ENCODE measurements around the gene ACOT13.
"Not testable (repeated sequence)": the region's sequence is repeated elsewhere in the genome, so short reads cannot be mapped to it uniquely, and the experiment has no call there.

Gene ACOT13

DNA sequence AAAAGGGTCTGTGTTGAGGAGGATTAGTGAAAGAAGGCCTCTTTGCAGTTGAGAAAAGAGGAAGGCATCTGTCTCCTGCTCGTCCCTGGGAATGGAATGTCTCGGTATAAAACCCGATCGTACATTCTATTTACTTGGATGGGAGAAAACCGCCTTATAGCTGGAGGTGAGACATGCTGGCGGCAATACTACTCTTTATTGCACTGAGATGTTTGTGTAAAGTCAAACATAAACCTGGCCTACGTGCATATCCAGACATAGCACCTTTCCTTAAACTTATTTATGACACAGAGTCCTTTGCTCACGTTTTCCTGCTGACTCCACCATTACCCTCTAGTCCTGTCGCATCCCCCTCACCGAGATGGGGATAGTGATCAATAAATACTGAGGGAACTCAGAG lies 4.6 kb upstream of the ACOT13 start:
- no peak for DNase-seq (ENCODE audit: low read depth, low spot score)

DNA sequence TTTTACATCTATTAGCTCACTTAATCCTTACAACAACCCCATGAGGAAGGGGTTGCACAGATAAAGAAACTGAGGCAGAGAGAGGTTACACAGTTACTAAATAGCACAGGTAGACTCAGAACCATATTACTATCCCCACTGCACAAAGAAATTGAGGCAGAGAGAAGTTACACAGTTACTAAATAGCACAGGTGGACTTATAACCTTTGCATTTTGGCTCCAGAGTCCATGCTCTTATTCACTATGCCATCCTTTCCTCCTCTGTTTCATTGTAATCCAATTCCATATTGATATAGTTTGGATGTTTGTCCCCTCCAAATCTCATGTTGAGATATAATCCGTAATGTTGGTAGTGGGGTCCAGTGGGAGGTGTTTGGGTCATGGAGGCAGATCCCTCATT lies 3.7 kb upstream of the ACOT13 start:
- no peak for DNase-seq (ENCODE audit: low read depth, low spot score)

DNA sequence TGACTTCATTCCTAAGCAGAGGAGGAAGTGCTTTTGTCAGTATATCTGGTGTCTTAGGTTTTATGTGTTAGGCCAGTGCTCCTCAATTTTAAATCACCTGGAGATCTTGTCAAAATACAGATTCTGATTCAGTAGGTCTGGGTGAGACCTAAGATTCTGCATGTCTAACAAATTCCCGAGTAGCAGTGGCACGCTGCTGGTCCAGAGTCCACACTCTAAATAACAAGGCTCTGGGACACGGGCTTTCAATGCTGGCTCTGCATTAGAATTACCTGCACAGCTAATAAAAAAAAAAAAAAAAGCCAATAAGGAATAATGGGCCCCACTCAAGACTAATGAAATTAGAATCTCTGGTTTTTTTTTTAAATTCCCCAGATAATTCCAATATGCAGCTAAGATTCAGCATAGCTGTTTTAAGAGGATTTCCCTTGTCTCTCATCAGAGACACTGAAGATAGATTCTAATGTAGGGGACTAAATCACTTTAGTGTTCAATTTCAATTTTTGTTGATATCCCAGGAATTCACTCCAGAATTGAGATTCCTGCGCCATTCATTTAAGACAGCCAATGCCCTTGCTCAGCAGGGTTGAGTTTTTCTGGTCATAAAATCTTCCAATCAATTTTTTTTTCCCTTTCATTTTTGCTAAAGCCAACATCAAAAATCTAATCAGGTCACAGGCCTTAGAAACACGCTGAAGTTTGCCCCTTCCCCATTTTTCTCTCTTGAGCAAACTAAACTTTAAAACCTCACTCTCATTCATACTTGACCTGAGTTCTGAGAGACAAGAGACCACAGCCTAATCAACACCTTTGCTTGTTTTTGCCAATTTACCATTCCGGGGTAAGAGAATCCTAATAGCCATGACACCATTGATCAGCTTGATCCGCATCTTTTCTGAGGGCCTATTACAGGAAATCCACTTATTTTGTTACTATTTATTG lies 2.6 kb upstream of the ACOT13 start:
- no peak for DNase-seq (ENCODE audit: low read depth, low spot score)

DNA sequence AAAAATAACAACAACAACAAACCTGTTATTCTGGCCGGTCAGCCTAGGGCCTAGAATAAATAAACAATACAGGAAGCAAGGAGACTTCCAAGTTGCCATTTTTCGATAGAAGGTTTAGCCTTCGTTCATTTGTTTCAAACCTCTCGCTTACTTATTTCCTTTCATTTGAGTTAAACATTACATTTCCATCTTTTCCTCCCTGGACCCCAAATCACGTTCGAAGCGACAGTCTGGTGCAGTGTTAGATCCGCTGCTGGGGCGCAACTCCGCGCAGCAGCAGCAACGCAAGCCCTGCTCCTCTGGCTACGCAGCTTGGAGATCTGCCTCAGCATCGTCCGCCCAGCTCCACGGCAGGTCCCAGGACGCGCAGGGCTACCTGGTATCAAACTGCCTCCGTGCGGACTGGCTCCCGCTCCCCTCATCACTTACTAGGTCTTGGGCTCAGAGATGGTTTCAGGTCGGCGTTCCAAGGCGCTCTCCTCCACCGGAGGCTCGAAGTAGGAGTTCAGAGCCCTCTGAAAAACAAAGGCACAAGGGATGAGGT lies 708 bp upstream of the ACOT13 start:
- no peak for DNase-seq (ENCODE audit: low read depth, low spot score)

GRCh38 chr6:24667378-24667803 lies 514 bp downstream of the ACOT13 start:
- DNase-seq (ENCODE audit: low read depth, low spot score): no peak

GRCh38 chr6:24668066-24668996 lies 1.5 kb downstream of the ACOT13 start:
- DNase-seq (ENCODE audit: low read depth, low spot score): not testable (repeated sequence)

- DNase-seq (ENCODE audit: low read depth, low spot score): no peak
Measured at GRCh38 chr6:24668997-24669361, 2.1 kb downstream of the ACOT13 start.

DNA sequence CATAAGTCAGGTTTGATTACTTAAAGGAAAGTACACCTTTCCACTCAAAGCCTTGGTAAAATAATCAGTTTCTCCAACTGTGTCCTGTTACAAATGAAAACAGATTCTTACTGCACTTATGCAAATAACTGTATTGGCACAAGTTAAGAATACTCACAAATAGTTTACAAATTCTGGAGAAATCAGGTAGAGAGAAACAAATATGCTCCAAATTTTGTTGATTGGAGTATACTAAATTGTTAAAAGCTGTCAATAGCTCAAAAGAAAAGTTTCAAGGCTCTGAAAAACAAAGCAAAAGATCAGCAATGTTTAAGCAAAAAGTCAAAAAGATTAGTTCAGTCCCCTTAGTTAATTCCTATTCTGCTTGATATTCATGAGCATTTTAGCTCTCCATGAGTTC lies 3.6 kb downstream of the ACOT13 start:
- not testable (repeated sequence) for DNase-seq (ENCODE audit: low read depth, low spot score)

- DNase-seq (ENCODE audit: low read depth, low spot score): not testable (repeated sequence)
Measured at GRCh38 chr6:24671077-24671476, 4.2 kb downstream of the ACOT13 start.

DNA sequence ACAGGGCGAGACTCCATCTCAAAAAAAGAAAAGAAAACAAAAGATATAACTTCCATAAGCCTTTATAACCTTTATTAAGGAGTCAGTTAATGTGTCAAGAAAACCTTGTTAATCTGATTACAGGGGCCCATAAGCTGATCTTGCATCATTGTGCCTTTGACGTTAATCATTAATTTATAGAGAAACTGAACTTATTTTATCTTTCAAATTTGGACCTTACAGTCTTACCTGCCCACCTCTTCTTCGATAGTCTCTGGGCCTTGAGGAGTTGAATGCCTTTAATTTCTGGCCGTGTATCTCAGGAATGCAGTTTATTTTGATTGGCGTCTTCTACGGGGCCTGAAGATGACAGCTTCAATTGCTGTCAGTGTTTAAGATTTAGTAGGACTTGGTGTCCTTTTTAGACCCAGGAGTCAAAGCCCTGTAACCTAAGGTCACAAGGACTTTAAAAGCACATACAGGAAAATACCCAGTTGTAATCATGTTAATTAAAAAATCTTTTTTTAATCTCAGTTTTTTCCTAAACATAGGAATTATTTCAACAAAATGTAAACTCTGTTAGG lies 5.8 kb downstream of the ACOT13 start:
- DNase-seq (ENCODE audit: low read depth, low spot score): no peak

- DNase-seq (ENCODE audit: low read depth, low spot score): no peak
Measured at GRCh38 chr6:24673625-24674024, 6.7 kb downstream of the ACOT13 start.

DNA sequence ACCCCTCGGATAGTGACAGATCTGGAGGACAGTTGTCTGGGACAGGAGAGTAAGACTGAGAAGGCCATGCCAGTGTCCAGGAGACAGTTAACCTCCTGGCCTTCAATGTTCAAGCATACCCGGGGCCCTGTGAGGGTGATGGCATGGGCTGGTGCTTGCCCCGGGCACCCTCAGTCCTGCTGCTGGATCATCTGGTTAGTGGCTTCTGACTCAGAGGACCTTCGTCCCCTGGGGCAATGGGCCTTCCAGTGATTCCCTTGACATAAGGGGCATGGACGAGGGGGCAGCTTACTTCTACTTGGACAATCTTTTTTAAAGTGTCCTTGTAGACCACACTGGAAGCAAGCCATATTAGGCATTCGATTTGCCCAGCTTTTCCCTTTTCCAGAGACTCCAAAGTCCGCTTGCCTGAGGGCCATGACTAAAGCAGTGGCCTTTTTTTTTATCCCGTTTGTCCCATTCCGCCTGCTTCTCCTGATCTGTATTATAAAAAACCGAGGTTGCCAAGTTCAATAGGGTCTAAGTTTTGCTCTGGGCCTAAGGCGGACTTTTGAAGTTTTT lies 12.0 kb downstream of the ACOT13 start:
- not testable (repeated sequence) for DNase-seq (ENCODE audit: low read depth, low spot score)

GRCh38 chr6:24680582-24680981 lies 13.7 kb downstream of the ACOT13 start:
- no peak for DNase-seq (ENCODE audit: low read depth, low spot score)

DNA sequence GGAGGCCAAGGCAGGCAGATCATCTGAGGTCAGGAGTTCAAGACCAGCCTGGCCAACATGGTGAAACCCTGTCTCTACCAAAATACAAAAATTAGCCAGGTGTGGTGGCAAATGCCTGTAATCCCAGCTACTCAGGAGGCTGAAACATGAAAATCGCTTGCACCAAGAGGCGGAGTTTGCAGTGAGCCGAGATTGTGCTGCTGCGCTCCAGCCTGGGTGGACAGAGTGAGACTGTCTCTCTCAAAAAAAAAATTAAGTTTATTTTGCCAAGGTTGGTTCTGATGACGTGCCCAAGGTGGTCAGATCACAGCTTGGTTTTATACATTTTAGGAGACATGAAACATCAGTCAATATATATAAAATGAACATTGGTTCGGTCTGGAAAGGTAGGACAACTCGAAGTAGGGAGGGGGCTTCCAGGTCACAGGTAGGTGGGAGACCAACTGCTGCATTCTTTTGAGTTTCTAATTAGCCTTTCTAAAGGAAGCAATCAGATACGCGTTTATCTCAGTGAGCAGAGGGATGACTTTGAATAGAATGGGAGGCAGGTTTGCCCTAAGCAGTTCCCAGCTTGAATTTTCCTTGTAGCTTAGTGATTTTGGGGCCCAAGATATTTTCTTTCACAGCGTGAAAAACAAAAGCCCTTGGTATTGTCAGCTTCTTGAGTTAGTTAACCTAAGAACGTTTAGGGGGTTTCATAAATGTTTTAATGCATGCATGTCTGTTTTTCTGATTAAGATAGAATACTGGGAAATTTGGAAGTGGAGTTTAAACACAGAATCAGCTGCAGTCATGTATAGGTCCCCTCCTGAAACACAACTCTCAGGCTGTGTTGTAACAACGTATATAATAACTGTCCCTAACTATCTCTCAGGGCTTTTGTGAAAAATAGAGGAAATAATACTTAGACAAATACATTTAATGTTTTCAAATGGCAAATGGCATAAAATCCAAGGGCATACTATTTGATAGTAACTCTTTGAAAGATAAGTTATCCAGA lies 16.7 kb downstream of the ACOT13 start:
- no peak for DNase-seq (ENCODE audit: low read depth, low spot score)

DNA sequence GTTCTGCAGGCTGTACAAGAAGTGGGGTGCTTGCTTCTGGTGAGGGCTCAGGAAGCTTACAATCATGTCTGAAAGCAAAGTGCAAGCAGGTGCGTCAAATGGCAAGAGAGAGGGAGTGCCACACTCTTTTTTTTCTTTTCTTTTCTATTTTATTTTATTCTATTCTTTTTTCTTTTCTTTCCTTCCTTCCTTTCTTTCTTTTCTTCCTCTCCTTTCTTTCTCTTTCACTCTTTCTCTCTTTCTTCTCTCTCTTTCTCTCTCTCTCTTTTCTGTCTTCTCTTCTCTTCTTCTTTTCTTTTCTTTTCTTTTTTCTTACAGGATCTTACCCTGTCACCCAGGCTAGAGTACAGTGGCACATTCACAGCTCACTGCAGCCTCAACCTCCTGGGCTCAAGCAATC lies 19.5 kb downstream of the ACOT13 start:
- no peak for DNase-seq (ENCODE audit: low read depth, low spot score)

DNA sequence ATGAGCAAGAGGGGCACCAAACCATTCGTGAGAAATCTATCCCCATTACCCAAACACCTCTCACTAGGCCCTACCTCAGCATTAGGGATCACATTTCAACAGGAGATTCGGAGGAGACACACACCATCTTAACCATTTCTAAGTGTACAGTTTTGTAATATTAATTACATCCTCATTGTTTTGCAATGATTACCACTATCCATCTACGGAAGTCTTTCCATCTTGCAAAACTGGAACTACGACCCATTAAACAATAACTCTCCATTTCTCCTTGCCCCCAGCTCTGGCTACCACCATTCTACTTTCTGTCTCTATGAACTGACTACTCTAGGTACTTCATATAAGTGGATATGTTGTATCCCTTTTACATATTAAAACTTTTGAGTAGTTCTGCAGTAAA lies 20.1 kb downstream of the ACOT13 start:
- DNase-seq (ENCODE audit: low read depth, low spot score): no peak

- no peak for DNase-seq (ENCODE audit: low read depth, low spot score)
Measured at GRCh38 chr6:24689964-24690363, 23.1 kb downstream of the ACOT13 start.

GRCh38 chr6:24690593-24690992 lies 23.7 kb downstream of the ACOT13 start:
- DNase-seq (ENCODE audit: low read depth, low spot score): no peak

DNA sequence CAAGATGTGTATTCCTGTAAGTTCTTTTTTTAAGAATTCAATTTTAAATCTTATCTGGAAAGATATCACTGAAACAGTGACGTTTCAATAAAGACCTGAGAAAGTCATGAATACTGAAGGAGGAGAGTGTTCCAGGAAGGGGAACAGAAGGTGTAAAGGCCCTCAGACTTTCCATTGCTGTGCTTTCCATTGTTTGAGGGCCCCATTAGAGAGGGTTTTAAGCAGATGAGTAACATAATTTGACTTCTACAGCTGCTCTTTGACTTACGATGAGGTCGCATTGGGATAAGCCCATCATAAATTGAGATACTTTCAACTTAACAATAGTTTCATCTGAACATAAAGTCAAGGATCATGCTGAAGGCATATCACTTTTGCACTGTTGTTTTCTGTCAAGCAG lies 24.7 kb downstream of the ACOT13 start:
- DNase-seq (ENCODE audit: low read depth, low spot score): no peak

- DNase-seq (ENCODE audit: low read depth, low spot score): no peak
Measured at GRCh38 chr6:24692003-24692402, 25.1 kb downstream of the ACOT13 start.
